Activated CD8-positive, alpha-beta memory T cell treated with anti-CD3 and anti-CD28 coated beads, Interleukin-2, amount 50 U/mL, for 1 hour (primary cell): ENCODE results near the gene HOXC9.
"Not testable (repeated sequence)": the region's sequence is repeated elsewhere in the genome, so short reads cannot be mapped to it uniquely, and the experiment has no call there.

Source experiments
- DNase-seq: peaks from one replicate; pipeline ENCODE4 v3.0.0-alpha.2; 2020; ENCODE audit errors: extremely low read depth

The HOXC9 gene

DNA sequence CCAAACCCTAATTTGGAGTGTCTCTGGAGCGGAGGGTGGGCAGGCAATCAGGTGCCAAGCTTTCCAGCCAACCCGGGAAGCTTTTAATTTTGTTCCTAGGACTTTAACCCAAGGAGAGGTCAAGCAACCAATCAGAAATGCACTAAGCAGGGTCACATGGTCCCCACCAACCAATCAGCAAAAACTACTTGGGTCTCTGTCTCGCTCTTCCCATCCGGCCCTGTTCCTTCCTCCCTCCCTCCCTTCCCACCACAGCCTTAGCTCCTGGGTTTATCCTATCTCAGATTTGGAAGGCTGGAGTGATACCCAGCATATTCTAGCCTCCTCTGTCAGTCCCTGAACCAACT, 40.2 kb downstream of the HOXC9 start:
- no peak for DNase-seq

GRCh38 chr12:54040648-54041047, 40.7 kb downstream of the HOXC9 start:
- no peak for DNase-seq

DNA sequence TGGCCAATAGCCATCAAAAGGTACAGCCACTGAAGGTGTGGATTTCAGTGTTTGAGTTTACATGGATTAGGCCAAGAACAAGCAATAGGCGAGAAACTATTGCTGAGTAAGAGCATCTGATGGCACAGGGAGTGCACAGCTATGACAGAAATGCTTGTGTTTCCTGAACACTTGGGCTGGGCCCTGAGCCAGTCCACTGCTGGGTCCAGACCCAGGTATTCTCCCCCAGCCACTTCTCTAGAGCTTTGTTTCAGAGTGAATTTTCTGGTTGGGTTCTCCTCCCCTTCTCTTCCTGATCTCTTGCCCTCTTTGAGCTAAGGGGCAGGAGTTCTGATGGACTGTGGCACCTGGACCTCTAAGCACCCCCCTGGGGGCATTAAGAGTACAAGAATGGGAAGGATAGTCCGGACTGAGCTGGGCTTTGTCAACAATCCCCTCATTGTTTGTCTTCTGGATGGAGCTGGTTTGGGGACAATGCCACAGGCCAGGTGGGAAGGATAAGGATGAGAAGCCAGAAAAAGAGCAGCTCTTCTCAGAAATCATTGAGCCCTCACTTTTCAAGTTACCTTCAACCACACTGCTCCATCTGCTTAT, 41.2 kb downstream of the HOXC9 start:
- DNase-seq: no peak

- DNase-seq: not testable (repeated sequence)
Observed at GRCh38 chr12:54042033-54042432, 42.1 kb downstream of the HOXC9 start.

GRCh38 chr12:54042970-54043853, 43.3 kb downstream of the HOXC9 start:
- DNase-seq: no peak

GRCh38 chr12:54044425-54045103, 44.6 kb downstream of the HOXC9 start:
- no peak for DNase-seq

DNA sequence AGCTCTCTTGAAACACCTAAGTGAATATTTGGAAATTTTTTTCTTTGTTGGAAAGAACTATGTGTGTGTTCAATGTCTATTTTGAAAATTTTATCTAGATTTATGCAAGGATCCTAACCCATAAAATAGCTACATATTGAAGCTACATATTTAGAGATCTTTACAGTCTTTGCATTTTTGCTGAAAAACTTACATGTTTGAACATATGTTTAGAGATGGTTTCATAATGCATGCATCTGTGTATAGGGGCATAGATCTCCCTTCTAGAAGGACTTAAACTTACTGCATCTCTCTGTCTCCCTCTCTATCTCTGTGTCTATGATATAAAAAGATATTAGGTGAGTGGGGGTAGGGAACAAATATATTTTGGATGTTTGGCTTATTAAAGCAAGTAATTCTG, 45.4 kb downstream of the HOXC9 start:
- no peak for DNase-seq

GRCh38 chr12:54045868-54046521, 46.0 kb downstream of the HOXC9 start:
- DNase-seq: no peak

DNA sequence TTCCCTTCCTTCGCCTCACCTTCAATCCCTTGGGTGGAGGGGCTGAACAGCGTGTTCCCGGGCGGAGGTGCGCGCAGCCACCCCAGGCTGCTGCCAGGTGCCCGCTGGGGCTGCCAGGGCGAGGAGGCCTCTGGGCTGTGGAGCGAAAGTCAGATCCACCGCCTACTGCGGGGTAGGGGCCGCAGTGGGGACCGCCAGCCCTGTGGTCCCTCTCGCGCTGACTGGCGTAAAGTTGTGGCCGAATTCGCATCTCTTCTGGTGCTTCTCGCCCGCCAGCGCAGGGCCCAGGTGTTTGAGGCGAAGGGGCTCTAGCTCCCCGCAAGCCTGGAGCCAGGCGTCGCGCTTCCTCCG, 46.8 kb downstream of the HOXC9 start:
- DNase-seq: no peak

DNA sequence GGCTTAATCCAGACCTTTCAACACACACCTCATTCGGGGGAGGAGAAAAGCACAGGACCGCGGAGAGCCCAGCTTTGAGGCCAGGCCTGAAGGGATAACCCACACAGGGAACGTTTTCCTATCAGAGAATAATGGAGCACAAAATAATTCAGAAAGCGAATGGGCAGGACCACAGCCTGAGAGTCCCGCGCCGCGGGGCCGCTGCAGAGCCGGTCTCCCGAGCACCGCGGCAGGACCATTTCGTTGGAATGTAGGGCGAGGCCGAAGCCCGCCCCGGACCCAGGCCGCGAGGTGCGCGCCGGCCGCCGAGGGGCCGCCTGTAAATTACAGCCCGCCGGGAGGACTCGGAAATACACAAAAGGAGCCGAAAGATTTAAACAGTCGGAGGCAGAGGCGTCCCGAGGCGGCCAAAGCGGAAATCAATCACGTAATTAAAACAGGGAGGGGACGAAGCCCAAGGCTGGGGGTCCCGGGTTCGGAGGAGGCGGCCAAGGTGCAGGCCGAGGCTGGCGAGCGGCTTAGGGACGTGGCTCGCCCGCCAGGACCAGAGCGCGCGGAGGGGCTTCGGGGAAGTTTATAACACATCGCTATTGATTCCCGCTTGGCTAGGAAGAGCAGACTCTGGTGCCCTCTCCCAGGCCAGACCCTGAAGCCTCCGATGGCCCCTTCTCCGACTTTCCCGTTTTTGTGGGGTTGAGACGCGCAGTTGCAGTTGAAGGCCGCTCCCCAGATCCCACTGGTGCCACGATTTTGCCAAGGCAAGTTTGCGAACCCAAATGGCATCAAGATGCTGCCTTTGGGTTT, 47.4 kb downstream of the HOXC9 start:
- no peak for DNase-seq

DNA sequence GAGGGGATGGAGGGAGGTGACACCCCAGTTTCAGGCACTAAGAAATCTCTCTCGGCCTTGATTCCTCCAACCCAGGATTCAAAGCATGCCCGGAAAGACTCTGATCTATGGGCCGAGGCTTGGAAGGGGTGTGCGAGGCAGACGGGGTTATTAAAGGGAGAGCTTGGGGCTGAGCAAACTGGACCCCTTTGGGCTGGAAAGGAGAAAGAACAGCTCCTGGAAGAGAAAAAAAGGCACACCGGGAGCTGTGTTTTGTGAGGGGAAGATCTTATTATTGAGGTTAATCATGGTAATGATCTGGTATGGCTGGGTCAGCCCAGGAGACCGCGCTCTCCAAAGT, 48.0 kb downstream of the HOXC9 start:
- no peak for DNase-seq

DNA sequence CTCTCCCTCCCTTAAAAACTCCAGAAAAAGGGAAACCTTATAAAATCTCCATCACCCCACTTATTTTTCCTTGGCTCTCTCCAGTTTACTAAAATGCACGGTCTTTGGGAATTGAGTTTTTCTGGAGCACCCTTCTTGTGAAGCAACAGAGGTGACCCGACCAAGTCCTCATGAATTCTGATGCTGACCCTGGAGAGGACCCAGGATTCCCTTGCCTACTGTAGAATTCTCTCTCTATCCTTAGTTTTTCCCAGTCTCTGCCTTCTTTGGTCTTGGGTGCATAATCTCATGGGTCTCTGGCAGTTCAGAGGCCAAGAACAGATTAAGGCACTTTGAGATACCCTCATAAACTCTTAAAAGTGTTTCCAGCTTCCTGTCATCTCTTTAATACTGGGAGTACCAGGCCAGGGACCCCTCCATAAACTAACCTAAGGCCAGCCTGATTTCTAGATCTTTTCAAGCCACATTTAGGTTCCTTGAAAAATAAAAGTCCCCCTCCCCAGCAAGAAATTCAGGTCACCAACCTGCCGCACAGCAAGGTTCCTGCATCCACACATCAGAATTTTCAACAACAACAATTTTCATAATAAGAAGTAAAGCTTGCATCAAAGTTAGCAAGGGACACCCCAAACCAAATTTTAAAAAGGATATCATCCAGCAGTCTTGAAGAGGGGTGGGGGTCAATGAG, 48.6 kb downstream of the HOXC9 start:
- DNase-seq: no peak

DNA sequence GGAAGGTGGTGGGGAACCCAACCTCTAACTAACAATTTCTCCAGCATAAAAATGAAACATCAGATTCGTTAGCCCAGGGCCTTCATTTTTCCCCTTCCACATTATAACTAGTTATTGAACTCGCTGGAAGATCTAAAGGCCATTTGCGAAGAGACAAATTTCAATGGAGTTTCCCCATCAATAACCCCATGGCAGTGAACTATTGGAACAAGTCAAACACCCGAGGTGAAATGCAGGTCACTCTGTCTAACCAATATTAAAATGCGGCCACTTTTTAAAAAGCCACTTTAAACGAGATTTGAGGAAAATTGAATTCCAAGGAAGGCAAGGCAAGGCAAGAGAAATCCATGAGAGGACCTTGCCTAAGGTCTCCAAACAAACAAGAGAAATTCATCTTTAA, 49.1 kb downstream of the HOXC9 start:
- DNase-seq: no peak

- no peak for DNase-seq
Observed at GRCh38 chr12:54050482-54050810, 50.5 kb downstream of the HOXC9 start.

DNA sequence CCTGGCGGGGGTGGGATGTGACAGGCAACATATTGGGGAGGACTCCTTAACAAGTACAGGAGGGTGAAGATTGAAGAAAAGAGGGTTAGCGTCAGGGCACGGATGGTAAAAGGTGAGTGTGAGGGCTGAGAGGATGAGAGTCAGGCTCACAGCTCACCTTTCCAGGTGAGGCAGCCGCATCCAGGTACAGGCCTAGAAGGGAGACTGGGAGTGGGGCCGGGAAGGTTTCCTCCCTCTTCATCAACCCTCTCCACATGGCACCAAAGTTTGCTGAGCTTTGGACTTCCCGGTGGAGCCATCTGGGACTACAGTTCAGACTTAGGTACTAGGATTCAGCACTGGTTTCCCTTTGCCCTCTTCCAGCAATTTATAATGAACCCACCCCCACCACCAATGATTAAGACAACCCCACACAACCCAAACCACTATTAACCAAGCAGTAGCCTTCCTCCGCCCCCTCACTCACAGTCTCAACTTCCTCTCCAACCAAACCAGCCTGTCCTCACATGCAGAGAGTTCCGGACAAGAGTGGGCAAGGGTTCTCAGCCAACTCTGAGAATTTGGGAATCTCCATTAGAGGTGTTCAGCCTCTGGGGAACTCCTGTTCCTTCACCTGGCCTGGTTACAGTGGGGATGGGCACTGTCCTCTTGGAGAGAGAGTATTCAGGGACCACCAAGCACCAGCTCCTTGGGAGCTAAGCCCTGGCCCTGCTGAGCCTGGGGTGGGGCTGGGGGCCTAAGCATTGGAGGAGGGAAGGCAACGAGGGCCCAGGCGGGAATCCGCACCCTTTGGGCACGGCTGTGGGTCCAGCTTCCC, 51.3 kb downstream of the HOXC9 start:
- no peak for DNase-seq

DNA sequence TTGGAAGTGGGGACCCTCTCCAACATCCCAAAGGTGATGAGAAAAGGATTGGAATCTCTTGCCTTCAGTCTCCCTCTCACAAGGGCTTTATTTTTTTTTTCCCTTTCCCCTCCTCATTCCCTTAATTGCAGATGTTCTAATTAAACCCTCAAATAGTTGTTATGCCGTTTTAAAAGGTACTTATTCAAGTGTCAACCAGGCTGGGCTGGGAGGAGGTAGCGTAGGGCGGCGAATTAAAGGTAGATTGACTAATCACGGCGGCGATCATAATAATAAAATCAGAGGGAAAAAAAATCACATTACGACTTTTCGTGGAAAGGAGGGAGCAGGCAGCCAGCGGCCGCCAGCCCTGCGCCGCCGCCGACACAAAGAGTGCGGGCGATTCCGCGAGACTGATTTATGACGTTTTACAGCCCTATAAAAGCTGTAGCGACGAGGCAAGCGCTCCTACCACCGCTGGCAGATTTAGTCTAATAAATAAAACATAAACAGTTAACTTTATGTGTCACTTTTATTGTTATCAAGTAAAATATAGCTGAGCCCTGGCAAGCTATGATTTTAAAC, 52.0 kb downstream of the HOXC9 start:
- no peak for DNase-seq

GRCh38 chr12:54052438-54053002, 52.6 kb downstream of the HOXC9 start:
- no peak for DNase-seq
